ENCODE measurements around the gene ZKSCAN3. TPM values are rescaled to one million over a fixed set of nuclear protein-coding genes. Genes with fewer than 3 reads are reported as not detected.

Gene ZKSCAN3
- total RNA-seq, 4 donors from 2014 or later = 2.0 to 7.7 (median 2.5) TPM

- DNase-seq (ENCODE audit: low spot score) = no peak
- no peak for ATAC-seq (ENCODE audit: low FRiP score)
- no peak for TF ChIP-seq CTCF (IDR thresholded peaks at IDR 0.05)
Observed at GRCh38 chr6:28368522-28368921, 18.8 kb downstream of the ZKSCAN3 start.

DNA sequence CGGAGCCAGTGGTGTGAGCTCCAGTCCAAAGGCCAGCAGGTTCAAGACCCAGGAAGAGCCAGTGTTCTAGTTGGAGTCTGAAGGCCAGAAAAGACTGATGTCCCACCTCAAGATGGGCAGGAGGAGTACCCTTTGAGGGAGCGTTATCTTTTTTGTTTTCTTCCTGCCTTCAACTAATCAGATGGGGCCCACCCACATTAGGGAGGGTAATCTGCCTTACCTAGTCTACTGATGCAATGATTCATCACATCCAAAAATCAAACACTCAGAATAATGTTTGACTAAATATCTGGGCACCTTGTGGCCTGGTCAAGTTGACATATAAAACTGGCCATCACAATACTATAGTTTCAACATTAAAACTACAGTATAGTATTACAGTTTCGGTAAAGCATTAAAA, 19.7 kb downstream of the ZKSCAN3 start:
- TF ChIP-seq CTCF (IDR thresholded peaks at IDR 0.05) = no peak
- DNase-seq (ENCODE audit: low spot score) = no peak
- no peak for ATAC-seq (ENCODE audit: low FRiP score)

DNA sequence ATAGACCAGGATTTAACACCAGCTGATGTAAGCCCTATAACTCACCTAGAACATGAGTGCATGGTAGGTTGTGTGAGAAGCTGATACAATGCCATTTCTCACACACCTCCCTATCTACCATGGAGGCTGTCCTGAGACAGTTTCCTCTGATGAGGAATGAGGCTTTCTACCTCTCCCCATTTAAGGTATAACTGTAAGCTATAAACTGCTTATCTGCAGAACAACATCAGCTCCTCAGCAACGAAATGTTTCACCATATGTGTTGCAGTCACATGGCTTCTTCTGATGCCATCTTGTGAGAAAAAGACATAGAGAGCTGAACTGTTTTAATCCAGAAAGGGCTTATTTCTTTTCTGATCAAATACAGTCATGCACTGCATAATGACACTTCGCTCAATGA, 20.7 kb downstream of the ZKSCAN3 start:
- DNase-seq (ENCODE audit: low spot score) (no peak), ATAC-seq (ENCODE audit: low FRiP score) (no peak)
- TF ChIP-seq CTCF (IDR thresholded peaks at IDR 0.05) = no peak

DNA sequence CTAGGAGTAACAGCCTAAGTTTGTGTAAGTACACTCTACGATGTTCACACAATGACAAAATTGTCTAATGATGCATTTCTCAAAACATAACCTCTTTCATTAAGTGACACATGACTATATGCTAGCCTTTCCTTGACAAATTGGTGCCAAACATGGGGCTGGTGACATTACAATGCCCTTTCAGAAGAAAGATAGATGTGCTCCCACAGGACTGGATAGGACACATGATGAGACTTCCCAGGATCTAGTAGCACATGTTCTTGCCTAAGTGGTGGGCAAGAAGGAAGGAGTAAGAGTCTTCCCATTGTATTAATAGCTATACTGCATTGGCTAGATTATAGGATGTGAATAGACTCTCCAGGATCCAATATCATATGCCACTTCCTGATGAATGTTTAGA, 21.5 kb downstream of the ZKSCAN3 start:
- TF ChIP-seq CTCF (IDR thresholded peaks at IDR 0.05) = no peak
- no peak for ATAC-seq (ENCODE audit: low FRiP score)

GRCh38 chr6:28371706-28372451, 22.1 kb downstream of the ZKSCAN3 start:
- no peak for ATAC-seq (ENCODE audit: low FRiP score)
- DNase-seq (ENCODE audit: low spot score) = no peak
- no peak for TF ChIP-seq CTCF (IDR thresholded peaks at IDR 0.05)

More for the DNA sequence above, 21.5 kb downstream of the ZKSCAN3 start:
- no peak for DNase-seq (ENCODE audit: low spot score)

DNA sequence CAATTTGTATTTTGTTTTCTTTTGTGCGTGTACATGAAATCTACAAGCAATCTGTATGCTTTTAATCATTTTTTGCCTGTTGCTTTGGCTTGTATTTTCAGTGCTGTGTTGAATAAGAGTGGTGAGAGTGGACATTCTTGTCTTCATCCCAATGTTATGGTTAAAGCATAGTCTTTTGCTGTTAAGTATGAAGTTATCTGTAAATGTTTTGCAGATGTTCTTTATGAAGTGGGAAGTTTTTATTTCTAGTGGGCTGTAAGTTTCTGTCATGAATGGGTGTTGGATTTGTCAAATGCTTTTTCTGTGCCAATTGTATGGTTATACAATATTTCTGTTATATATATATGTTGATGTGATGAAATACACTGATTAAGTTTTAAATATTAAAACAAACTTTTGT, 24.2 kb downstream of the ZKSCAN3 start:
- ATAC-seq (ENCODE audit: low FRiP score) (no peak), DNase-seq (ENCODE audit: low spot score) (no peak)
- TF ChIP-seq CTCF (IDR thresholded peaks at IDR 0.05) = no peak

DNA sequence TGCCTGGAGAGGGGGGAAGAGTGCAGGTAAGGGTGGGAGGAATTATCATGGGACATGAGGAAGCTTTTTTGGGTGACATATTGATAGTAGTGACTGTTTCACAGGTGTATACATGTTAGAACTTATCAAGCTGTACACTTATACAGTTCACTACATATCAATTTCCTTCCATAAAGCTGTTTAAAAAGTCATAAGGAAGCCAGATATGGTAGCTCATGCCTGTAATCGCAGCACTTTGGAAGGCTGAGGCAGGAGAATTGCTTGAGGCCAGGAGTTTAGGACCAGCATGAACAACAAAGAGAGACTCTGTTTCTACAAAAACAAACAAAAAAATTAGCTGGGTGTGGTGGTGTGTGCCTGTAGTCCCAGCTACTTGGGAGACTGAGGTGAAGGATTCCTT, 28.1 kb downstream of the ZKSCAN3 start:
- no peak for ATAC-seq (ENCODE audit: low FRiP score)
- no peak for TF ChIP-seq CTCF (IDR thresholded peaks at IDR 0.05)
- DNase-seq (ENCODE audit: low spot score) = no peak

Data from omental fat pad (tissue), 4 donors.